Liver (tissue), 9 donors: Measurements from ENCODE around the gene MST1R. TPM values are rescaled to one million over a fixed set of nuclear protein-coding genes. Genes with fewer than 3 reads are reported as not detected.

Experiments
- DNase-seq: peaks from one replicate; pipeline ENCODE4 v3.0.0-alpha.2; 2017; ENCODE audit warnings: low spot score
- H3K27ac ChIP-seq, 2 donors: one replicate each; pipeline ENCODE4 v1.7.0; 2013; ENCODE audit warnings: inconsistent platforms in 2 of 2, low read length in 2 of 2, control low read depth in 1 of 2, low read depth in 1 of 2, mild to moderate bottlenecking in 1 of 2
- H3K27me3 ChIP-seq, 4 donors: one replicate each; pipeline versions ENCODE4 v1.6.1 to v1.7.0; 2013; ENCODE audit warnings: low read length in 3 of 4, inconsistent platforms in 1 of 4, mild to moderate bottlenecking in 1 of 4, moderate library complexity in 1 of 4; ENCODE audit not compliant: control insufficient read depth in 4 of 4, insufficient read depth in 4 of 4
- H3K36me3 ChIP-seq, 4 donors: one replicate each; pipeline versions ENCODE4 v1.6.1 to v1.7.0; 2013; ENCODE audit warnings: low read length in 3 of 4, mild to moderate bottlenecking in 3 of 4, low read depth in 1 of 4, moderate library complexity in 1 of 4; ENCODE audit not compliant: control insufficient read depth in 4 of 4, insufficient read depth in 3 of 4
- H3K4me1 ChIP-seq, 4 donors: one replicate each; pipeline versions ENCODE4 v1.6.1 to v1.7.0; 2013; ENCODE audit warnings: low read length in 3 of 4, mild to moderate bottlenecking in 3 of 4, moderate library complexity in 1 of 4; ENCODE audit not compliant: control insufficient read depth in 4 of 4, insufficient read depth in 4 of 4
- H3K4me3 ChIP-seq, 3 donors: one replicate each; pipeline versions ENCODE4 v1.6.1 to v1.7.0; 2013; ENCODE audit warnings: low read length in 3 of 3, control low read depth in 1 of 3, low read depth in 1 of 3, mild to moderate bottlenecking in 1 of 3
- H3K9ac ChIP-seq, 2 donors: one replicate each; pipeline ENCODE4 v1.7.0; 2013; ENCODE audit warnings: low read length in 2 of 2, mild to moderate bottlenecking in 2 of 2, moderate library complexity in 2 of 2, control low read depth in 1 of 2, low read depth in 1 of 2
- H3K9me3 ChIP-seq, 4 donors: one replicate each; pipeline versions ENCODE4 v1.6.1 to v1.7.0; 2013; ENCODE audit warnings: low read length in 3 of 4; ENCODE audit not compliant: control insufficient read depth in 4 of 4
- EGR1 ChIP-seq, 2 donors: IDR thresholded peaks; 2 replicates each; pipeline ENCODE4 v1.6.1; 2016 to 2018; ENCODE audit warnings: antibody characterized with exemption in 2 of 2, low read depth in 2 of 2
- FOXA1 ChIP-seq: IDR thresholded peaks from 2 replicates; pipeline ENCODE4 v1.6.1; 2016; ENCODE audit warnings: antibody characterized with exemption
- FOXA2 ChIP-seq: IDR thresholded peaks from 2 replicates; pipeline ENCODE4 v1.6.1; 2016; ENCODE audit warnings: antibody characterized with exemption
- GABPA ChIP-seq, 2 donors: IDR thresholded peaks in 1 of 2; conservative IDR thresholded peaks in 1 of 2; 2 replicates each; pipeline ENCODE4 v1.6.1; 2016; ENCODE audit warnings: antibody characterized with exemption in 2 of 2, mild to moderate bottlenecking in 1 of 2, moderate library complexity in 1 of 2
- HNF4A ChIP-seq, 2 donors: conservative IDR thresholded peaks; 2 replicates each; pipeline ENCODE4 v1.6.1; 2016; ENCODE audit warnings: antibody characterized with exemption in 2 of 2, mild to moderate bottlenecking in 2 of 2
- HNF4G ChIP-seq: IDR thresholded peaks from 2 replicates; pipeline ENCODE4 v1.6.1; 2016; ENCODE audit warnings: antibody characterized with exemption
- JUND ChIP-seq, 2 donors: IDR thresholded peaks; 2 replicates each; pipeline ENCODE4 v1.6.1; 2016; ENCODE audit warnings: antibody characterized with exemption in 2 of 2
- NR2F2 ChIP-seq: IDR thresholded peaks from 2 replicates; pipeline ENCODE4 v1.6.1; 2016; ENCODE audit warnings: antibody characterized with exemption
- RAD21 ChIP-seq, 2 donors: IDR thresholded peaks; 2 replicates each; pipeline ENCODE4 v1.6.1; 2016; ENCODE audit warnings: antibody characterized with exemption in 2 of 2, mild to moderate bottlenecking in 2 of 2
- RXRA ChIP-seq, 2 donors: IDR thresholded peaks; 2 replicates each; pipeline ENCODE4 v1.6.1; 2017 to 2018; ENCODE audit warnings: antibody characterized with exemption in 2 of 2, mild to moderate bottlenecking in 1 of 2
- SP1 ChIP-seq: IDR thresholded peaks from 2 replicates; pipeline ENCODE4 v1.6.1; 2018; ENCODE audit warnings: antibody characterized with exemption, mild to moderate bottlenecking
- TAF1 ChIP-seq: conservative IDR thresholded peaks from 2 replicates; pipeline ENCODE4 v1.6.1; 2016; ENCODE audit warnings: antibody characterized with exemption, mild to moderate bottlenecking
- YY1 ChIP-seq: IDR thresholded peaks from 2 replicates; pipeline ENCODE4 v1.6.1; 2016; ENCODE audit warnings: antibody characterized with exemption, mild to moderate bottlenecking
- WGBS: extraction: QIAGEN DNeasy Blood & Tissue Kit; methylation state at CpG from one replicate; pipeline ENCODE4 v1.1.7; 2013; 5-methylcytosine and 5-hydroxymethylcytosine counted together
- polyA plus RNA-seq, 2 donors: library from polyadenylated mRNA; stranded (reverse) in 1 of 2; unstranded in 1 of 2; fragments of 200-250 nt in 1 of 2; fragments of >200 nt in 1 of 2; fragmentation: Nextera tagmentation in 1 of 2; extraction: Ambion mirVana in 1 of 2; gene quantifications; one replicate each; pipeline versions ENCODE4 v1.2.1 to v1.2.3, GENCODE V29; 2013 to 2015
- total RNA-seq, 2 donors: library from RNA; depleted of rRNA; stranded (reverse); fragments of >200 nt; gene quantifications; one replicate each; pipeline ENCODE4 v1.2.3, GENCODE V29; 2014
- TF ChIP-seq, protein P1 (sequence below): IDR thresholded peaks from 2 replicates; pipeline ENCODE4 v1.6.1; 2016; ENCODE audit warnings: antibody characterized with exemption
- TF ChIP-seq, protein P2 (sequence below): IDR thresholded peaks from 2 replicates; pipeline ENCODE4 v1.6.1; 2016; ENCODE audit warnings: antibody characterized with exemption
- TF ChIP-seq, protein P3 (sequence below): fragments of 150-350 bp; IDR thresholded peaks from 2 replicates; pipeline ENCODE4 v1.5.1; 2017; ENCODE audit warnings: improper control_type of control experiment, low read depth, low read length; ENCODE audit not compliant: missing input control
- TF ChIP-seq, protein P4 (sequence below): IDR thresholded peaks from 2 replicates; pipeline ENCODE4 v1.6.1; 2016; ENCODE audit warnings: antibody characterized with exemption
- TF ChIP-seq, protein P5 (sequence below): IDR thresholded peaks from 2 replicates; pipeline ENCODE4 v1.6.1; 2016; ENCODE audit warnings: antibody characterized with exemption, mild to moderate bottlenecking
- donor health status: healthy.
- donor health status: healthy.
- donor health status: healthy.
- donor health status: healthy.
- donor health status: healthy.

MST1R gene
- total and polyA plus RNA-seq, 4 donors = 0.10 to 0.56 (median 0.33) TPM

DNA sequence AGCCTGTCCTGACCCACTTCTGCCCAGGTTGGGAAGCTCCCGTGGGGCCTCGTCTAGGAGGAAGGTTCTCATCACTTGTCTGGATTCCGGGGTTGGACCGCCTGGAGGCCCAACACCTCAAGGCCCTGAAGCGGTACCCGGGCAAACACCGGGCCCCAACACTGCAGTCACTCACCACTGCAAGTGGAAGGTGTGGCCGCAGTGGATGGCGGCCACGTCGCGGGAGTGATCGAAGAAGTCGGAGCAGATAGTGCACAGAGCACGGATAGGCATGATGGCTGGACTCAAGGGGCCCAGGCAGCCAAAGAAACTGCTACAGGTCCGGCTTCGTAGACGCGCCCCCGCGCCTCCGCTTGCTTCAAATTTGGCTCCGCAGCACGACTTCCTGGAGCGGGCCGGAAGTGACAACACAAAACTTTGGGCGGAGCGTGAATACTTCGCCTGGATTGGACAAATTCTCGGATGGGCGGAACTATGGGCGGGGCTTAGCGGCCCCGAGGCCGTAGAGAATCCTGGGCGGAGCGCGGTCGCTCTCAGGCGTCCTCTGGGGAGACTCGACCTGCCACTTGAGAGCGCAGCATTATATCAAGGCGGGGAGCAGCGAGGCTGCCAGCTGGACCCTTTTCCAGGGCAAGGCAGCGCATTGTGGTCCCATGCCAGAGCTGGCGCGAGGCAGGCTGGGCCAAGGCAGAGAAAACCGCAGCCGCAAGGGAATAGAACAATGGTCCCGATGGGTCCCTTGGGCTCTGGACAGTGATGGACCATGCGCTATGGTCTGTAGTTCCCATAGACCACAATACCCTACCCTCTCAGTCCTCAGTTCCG lies 47.3 kb downstream of the MST1R start, which contains the start of gene TRAIP:
TRAIP (minus strand) TSS at position 384 of the 825 bp plus-strand sequence; CDS start at position 273, 111 bp downstream.
- DNase-seq = peak; percentile 98
- Histone ChIP-seq H3K36me3 (no peaks in the 10 kb centered on the region), H3K9me3 (no peaks in the 10 kb centered on the region), H3K4me1 (peaks cover 5 to 16% (median 10%) of the 10 kb centered on the region in 4 donors), H3K27ac (peak within 1 kb of the TSS in 1 of 2 donors; percentile 32), H3K9ac (peak within 1 kb of the TSS in 1 of 2 donors; percentile 36), H3K4me3 (peak within 1 kb of the TSS; percentile 33 to 83 (median 81)), H3K27me3 (no peaks in the 10 kb centered on the region)
- peak; percentile 60 for TF ChIP-seq SP1
- no peak for TF ChIP-seq FOXA2
- no peak for TF ChIP-seq JUND (IDR thresholded peaks at IDR 0.05)
- TF ChIP-seq HNF4G = no peak
- TF ChIP-seq YY1 = no peak
- TF ChIP-seq NR2F2 = no peak
- TF ChIP-seq, protein P1, sequence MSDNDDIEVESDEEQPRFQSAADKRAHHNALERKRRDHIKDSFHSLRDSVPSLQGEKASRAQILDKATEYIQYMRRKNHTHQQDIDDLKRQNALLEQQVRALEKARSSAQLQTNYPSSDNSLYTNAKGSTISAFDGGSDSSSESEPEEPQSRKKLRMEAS = no peak
- TF ChIP-seq GABPA (IDR thresholded peaks at IDR 0.05 in 1 of 2, conservative IDR thresholded peaks at IDR 0.05 in 1 of 2) = peak; percentile 89 to 97
- no peak for TF ChIP-seq TAF1
- no peak for TF ChIP-seq EGR1 (IDR thresholded peaks at IDR 0.05; ENCODE audit: low read depth in 2 of 2)
- TF ChIP-seq, protein P2, sequence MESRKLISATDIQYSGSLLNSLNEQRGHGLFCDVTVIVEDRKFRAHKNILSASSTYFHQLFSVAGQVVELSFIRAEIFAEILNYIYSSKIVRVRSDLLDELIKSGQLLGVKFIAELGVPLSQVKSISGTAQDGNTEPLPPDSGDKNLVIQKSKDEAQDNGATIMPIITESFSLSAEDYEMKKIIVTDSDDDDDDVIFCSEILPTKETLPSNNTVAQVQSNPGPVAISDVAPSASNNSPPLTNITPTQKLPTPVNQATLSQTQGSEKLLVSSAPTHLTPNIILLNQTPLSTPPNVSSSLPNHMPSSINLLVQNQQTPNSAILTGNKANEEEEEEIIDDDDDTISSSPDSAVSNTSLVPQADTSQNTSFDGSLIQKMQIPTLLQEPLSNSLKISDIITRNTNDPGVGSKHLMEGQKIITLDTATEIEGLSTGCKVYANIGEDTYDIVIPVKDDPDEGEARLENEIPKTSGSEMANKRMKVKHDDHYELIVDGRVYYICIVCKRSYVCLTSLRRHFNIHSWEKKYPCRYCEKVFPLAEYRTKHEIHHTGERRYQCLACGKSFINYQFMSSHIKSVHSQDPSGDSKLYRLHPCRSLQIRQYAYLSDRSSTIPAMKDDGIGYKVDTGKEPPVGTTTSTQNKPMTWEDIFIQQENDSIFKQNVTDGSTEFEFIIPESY = no peak
- TF ChIP-seq, protein P3, sequence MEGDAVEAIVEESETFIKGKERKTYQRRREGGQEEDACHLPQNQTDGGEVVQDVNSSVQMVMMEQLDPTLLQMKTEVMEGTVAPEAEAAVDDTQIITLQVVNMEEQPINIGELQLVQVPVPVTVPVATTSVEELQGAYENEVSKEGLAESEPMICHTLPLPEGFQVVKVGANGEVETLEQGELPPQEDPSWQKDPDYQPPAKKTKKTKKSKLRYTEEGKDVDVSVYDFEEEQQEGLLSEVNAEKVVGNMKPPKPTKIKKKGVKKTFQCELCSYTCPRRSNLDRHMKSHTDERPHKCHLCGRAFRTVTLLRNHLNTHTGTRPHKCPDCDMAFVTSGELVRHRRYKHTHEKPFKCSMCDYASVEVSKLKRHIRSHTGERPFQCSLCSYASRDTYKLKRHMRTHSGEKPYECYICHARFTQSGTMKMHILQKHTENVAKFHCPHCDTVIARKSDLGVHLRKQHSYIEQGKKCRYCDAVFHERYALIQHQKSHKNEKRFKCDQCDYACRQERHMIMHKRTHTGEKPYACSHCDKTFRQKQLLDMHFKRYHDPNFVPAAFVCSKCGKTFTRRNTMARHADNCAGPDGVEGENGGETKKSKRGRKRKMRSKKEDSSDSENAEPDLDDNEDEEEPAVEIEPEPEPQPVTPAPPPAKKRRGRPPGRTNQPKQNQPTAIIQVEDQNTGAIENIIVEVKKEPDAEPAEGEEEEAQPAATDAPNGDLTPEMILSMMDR = no peak
- peak in 1 of 2 donors; percentile 32 for TF ChIP-seq RAD21 (IDR thresholded peaks at IDR 0.05)
- TF ChIP-seq HNF4A (conservative IDR thresholded peaks at IDR 0.05) = no peak
- TF ChIP-seq, protein P4, sequence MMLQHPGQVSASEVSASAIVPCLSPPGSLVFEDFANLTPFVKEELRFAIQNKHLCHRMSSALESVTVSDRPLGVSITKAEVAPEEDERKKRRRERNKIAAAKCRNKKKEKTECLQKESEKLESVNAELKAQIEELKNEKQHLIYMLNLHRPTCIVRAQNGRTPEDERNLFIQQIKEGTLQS = no peak
- no peak for TF ChIP-seq RXRA (IDR thresholded peaks at IDR 0.05)
- no peak for TF ChIP-seq FOXA1
- TF ChIP-seq, protein P5, sequence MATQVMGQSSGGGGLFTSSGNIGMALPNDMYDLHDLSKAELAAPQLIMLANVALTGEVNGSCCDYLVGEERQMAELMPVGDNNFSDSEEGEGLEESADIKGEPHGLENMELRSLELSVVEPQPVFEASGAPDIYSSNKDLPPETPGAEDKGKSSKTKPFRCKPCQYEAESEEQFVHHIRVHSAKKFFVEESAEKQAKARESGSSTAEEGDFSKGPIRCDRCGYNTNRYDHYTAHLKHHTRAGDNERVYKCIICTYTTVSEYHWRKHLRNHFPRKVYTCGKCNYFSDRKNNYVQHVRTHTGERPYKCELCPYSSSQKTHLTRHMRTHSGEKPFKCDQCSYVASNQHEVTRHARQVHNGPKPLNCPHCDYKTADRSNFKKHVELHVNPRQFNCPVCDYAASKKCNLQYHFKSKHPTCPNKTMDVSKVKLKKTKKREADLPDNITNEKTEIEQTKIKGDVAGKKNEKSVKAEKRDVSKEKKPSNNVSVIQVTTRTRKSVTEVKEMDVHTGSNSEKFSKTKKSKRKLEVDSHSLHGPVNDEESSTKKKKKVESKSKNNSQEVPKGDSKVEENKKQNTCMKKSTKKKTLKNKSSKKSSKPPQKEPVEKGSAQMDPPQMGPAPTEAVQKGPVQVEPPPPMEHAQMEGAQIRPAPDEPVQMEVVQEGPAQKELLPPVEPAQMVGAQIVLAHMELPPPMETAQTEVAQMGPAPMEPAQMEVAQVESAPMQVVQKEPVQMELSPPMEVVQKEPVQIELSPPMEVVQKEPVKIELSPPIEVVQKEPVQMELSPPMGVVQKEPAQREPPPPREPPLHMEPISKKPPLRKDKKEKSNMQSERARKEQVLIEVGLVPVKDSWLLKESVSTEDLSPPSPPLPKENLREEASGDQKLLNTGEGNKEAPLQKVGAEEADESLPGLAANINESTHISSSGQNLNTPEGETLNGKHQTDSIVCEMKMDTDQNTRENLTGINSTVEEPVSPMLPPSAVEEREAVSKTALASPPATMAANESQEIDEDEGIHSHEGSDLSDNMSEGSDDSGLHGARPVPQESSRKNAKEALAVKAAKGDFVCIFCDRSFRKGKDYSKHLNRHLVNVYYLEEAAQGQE = no peak
- 6% methylated on average over 52 of the region's 52 CpGs for WGBS
